ENCODE results near the gene HMGA1. TPM values are rescaled to one million over a fixed set of nuclear protein-coding genes. Genes with fewer than 3 reads are reported as not detected.
A peak's percentile ranks its signal among the peaks of the same experiment; 100 is the strongest.

Gene HMGA1
- total and polyA plus RNA-seq, 2 experiments from 2014 or later: 1,411 to 2,052 TPM

GRCh38 chr6:34235307-34236130, 1.2 kb upstream of the HMGA1 start:
- H3K4me3 Mint-ChIP-seq: peak overlapping the region; percentile 93
- ATAC-seq (peak; percentile 68), DNase-seq (ENCODE audit: low spot score) (peak; percentile 98)
- Histone ChIP-seq H3K27ac (ENCODE audit: low read depth) (peak overlapping the region; percentile 100), H3F3A (replicated peaks; ENCODE audit: low read depth) (peaks cover 41% of the 10 kb centered on the region), H3K36me3 (ENCODE audit: insufficient read depth) (peaks cover 17% of the 10 kb centered on the region; the same call in 1 of the 2 replicates), H3K4me2 (peak overlapping the region; percentile 100), H3K79me2 (replicated peaks; ENCODE audit: insufficient read depth) (peaks cover 42% of the 10 kb centered on the region), H4K20me1 (replicated peaks; ENCODE audit: insufficient read depth) (peaks cover 25% of the 10 kb centered on the region), H3K9me2 (ENCODE audit: insufficient read depth) (no peaks in the 10 kb centered on the region), H3K4me1 (ENCODE audit: insufficient read depth) (peaks cover 40% of the 10 kb centered on the region), H2AFZ (no peak overlapping the region), H3K27me3 (ENCODE audit: insufficient read depth) (no peaks in the 10 kb centered on the region), H3K4me3 (peak overlapping the region; percentile 97)
- TF ChIP-seq POLR2AphosphoS5 (IDR thresholded peaks at IDR 0.05; ENCODE audit: low read depth) (peak; percentile 69), ETS1 (IDR thresholded peaks at IDR 0.05) (peak; percentile 21; the same call in 1 of the 2 replicates), CREB1 (CRISPR knock-in tag; IDR thresholded peaks at IDR 0.05; ENCODE audit: low read depth) (peak; percentile 44; the same call in 1 of the 2 replicates), STAT1 (IDR thresholded peaks at IDR 0.05; ENCODE audit: unreplicated experiment) (no peak), JUNB (IDR thresholded peaks at IDR 0.05; ENCODE audit: unreplicated experiment) (no peak)
- H3K36me3 Mint-ChIP-seq (ENCODE audit: low read depth): peaks cover 24% of the 10 kb centered on the region
- peak overlapping the region; percentile 99 for H3K27ac Mint-ChIP-seq
- H3K4me1 Mint-ChIP-seq: peaks cover 36% of the 10 kb centered on the region
- H3K9me3 Mint-ChIP-seq: peaks cover 7% of the 10 kb centered on the region; the same call in 2 of the 3 replicates
- peaks cover 30% of the 10 kb centered on the region for H3K27me3 Mint-ChIP-seq (ENCODE audit: insufficient read depth, low read depth, poor library complexity)

DNA sequence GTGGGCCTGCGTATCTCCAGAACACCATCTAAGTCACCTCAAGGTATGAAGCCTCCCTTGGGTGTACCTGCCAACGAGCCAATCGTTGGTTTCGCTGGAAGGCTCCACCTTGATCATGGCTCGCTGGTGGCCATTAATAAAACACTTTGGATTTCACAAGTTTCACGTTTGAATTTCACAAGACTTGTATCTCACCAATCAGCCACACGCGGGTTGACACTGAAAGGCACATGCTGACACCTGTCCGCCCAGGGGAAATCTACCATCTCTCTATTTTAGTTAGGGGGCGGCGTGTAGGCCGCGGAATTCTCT, 586 bp upstream of the HMGA1 start:
- Histone ChIP-seq H3K4me2 (peak overlapping the region; percentile 100), H3K36me3 (ENCODE audit: insufficient read depth) (peaks cover 22% of the 10 kb centered on the region), H3K79me2 (replicated peaks; ENCODE audit: insufficient read depth) (peaks cover 47% of the 10 kb centered on the region), H3K27me3 (ENCODE audit: insufficient read depth) (no peaks in the 10 kb centered on the region), H2AFZ (no peak overlapping the region), H3K9me2 (ENCODE audit: insufficient read depth) (no peaks in the 10 kb centered on the region), H4K20me1 (replicated peaks; ENCODE audit: insufficient read depth) (peaks cover 31% of the 10 kb centered on the region), H3K4me3 (peak overlapping the region; percentile 97), H3K27ac (ENCODE audit: low read depth) (peak overlapping the region; percentile 100), H3K4me1 (ENCODE audit: insufficient read depth) (peaks cover 46% of the 10 kb centered on the region), H3F3A (replicated peaks; ENCODE audit: low read depth) (peaks cover 47% of the 10 kb centered on the region)
- no peak for TF ChIP-seq EZH2 (IDR thresholded peaks at IDR 0.05; ENCODE audit: low read depth, unreplicated experiment)
- TF ChIP-seq ZNF331 (CRISPR knock-in tag; IDR thresholded peaks at IDR 0.05; ENCODE audit: low read depth): no peak
- no peak for TF ChIP-seq POLR2AphosphoS5 (IDR thresholded peaks at IDR 0.05; ENCODE audit: low read depth)
- TF ChIP-seq ZNF114 (CRISPR knock-in tag; IDR thresholded peaks at IDR 0.05): no peak
- TF ChIP-seq EZH2phosphoT487 (IDR thresholded peaks at IDR 0.05; ENCODE audit: unreplicated experiment): no peak
- TF ChIP-seq CREB1 (CRISPR knock-in tag; IDR thresholded peaks at IDR 0.05; ENCODE audit: low read depth): no peak
- TF ChIP-seq, protein P1, sequence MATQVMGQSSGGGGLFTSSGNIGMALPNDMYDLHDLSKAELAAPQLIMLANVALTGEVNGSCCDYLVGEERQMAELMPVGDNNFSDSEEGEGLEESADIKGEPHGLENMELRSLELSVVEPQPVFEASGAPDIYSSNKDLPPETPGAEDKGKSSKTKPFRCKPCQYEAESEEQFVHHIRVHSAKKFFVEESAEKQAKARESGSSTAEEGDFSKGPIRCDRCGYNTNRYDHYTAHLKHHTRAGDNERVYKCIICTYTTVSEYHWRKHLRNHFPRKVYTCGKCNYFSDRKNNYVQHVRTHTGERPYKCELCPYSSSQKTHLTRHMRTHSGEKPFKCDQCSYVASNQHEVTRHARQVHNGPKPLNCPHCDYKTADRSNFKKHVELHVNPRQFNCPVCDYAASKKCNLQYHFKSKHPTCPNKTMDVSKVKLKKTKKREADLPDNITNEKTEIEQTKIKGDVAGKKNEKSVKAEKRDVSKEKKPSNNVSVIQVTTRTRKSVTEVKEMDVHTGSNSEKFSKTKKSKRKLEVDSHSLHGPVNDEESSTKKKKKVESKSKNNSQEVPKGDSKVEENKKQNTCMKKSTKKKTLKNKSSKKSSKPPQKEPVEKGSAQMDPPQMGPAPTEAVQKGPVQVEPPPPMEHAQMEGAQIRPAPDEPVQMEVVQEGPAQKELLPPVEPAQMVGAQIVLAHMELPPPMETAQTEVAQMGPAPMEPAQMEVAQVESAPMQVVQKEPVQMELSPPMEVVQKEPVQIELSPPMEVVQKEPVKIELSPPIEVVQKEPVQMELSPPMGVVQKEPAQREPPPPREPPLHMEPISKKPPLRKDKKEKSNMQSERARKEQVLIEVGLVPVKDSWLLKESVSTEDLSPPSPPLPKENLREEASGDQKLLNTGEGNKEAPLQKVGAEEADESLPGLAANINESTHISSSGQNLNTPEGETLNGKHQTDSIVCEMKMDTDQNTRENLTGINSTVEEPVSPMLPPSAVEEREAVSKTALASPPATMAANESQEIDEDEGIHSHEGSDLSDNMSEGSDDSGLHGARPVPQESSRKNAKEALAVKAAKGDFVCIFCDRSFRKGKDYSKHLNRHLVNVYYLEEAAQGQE (IDR thresholded peaks at IDR 0.05; ENCODE audit: unreplicated experiment): no peak
- Mint-ChIP-seq H3K36me3 (ENCODE audit: low read depth) (peaks cover 30% of the 10 kb centered on the region), H3K4me3 (peak overlapping the region; percentile 93), H3K9me3 (peaks cover 7% of the 10 kb centered on the region; the same call in 2 of the 3 replicates), H3K4me1 (peaks cover 41% of the 10 kb centered on the region), H3K27me3 (ENCODE audit: insufficient read depth, low read depth, poor library complexity) (peaks cover 34% of the 10 kb centered on the region), H3K27ac (peak overlapping the region; percentile 99)
- DNase-seq (ENCODE audit: low spot score) (peak; percentile 59), ATAC-seq (peak; percentile 1; the same call in 1 of the 3 replicates)
